Measurements from ENCODE around the gene GLI3.

The GLI3 gene

DNA sequence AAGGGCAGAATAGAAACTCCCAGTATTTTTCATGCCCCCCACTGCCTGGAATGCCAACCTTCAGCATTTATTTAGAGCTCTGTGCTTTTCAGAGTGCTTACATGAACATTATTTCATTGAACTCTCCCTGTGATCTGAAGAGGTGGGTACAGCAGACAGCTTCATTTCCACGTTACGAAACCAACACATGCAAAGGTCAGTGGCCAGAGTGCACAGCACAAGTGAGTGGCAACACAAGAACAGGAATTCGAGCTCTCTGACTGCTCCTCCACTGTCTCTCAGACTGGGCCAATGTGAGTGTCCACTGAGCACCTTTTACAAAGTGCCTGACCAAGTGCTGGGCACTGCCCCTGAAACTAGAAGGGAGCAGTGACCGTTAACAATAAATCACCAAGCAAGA is 162.9 kb downstream of the GLI3 start:
- no peak for DNase-seq

DNA sequence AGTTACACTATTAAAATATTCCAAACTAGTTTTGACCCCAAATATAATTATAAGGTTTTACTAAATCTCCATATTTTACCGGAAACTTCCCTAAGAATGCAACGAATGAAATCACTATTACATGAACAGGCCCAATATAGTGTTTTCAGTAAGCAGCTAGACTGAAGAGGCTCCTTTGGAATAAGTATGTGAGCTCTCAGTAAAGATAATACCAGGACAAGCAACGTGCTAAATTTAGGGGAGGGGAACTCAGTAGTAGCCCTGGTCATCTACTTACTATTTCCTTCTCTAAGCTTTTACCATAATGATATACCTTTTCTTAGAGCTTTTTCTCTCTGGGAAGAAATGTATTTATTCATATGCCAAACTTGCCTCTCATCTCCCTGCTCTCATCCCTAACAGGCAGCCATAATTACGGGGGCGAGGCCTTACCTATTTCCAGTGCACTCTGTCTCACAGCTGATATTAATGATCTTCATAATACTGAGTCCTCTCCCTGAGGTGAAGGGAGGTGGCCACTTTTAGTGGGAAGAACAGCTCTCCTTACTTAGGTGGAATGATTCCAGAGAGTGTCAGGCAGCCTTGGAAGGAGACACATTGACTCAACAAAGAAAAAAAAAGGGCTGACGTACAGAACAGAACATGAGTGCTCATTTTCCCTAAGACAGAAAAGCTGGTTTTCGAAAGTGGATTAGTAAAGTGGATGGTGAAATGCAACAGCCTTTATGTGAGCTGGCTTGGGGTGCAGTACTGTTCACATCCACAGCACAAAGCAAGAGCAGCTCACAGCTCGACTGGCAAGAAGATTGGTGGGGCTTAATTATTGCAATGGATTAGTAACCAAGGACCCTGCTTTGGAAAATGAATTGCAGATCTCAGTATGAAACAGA is 165.4 kb downstream of the GLI3 start:
- DNase-seq: no peak

DNA sequence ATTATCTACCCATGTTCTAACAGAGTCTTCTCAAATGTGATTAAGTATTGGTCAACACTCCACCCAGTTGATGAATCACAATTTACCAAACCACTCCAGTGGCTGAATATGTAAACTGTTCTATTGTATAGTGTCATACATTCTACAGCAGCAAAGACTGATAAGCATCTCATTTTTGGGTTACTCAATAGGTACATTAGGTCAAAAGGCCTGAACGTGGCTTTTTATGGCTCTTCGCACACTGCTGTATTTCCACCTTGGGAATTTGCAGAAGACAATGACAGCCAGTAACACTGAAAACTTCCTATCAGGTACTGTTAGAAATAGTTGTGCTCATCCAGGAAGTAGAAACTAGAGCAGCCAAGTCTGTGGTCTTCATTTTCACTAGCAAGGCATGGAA is 166.9 kb downstream of the GLI3 start:
- no peak for DNase-seq

DNA sequence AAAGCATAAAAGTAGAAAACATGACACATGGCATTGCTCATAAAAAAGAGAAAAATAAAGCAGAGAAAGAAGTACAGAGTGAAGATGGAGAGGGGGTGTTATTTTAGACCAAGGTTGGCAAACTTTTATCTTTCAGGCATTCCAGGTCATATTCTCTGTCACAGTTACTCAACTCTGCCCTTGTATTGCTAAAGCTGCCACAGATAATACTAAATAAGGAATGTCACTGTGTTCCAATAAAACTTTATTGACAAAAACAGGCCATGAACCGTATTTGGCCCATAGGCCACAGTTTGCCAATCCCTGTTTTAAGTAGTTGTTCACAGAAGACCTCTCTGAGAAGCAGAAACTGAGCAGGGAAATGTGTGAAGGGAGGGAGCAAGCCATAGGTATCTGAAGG is 167.4 kb downstream of the GLI3 start:
- no peak for DNase-seq

DNA sequence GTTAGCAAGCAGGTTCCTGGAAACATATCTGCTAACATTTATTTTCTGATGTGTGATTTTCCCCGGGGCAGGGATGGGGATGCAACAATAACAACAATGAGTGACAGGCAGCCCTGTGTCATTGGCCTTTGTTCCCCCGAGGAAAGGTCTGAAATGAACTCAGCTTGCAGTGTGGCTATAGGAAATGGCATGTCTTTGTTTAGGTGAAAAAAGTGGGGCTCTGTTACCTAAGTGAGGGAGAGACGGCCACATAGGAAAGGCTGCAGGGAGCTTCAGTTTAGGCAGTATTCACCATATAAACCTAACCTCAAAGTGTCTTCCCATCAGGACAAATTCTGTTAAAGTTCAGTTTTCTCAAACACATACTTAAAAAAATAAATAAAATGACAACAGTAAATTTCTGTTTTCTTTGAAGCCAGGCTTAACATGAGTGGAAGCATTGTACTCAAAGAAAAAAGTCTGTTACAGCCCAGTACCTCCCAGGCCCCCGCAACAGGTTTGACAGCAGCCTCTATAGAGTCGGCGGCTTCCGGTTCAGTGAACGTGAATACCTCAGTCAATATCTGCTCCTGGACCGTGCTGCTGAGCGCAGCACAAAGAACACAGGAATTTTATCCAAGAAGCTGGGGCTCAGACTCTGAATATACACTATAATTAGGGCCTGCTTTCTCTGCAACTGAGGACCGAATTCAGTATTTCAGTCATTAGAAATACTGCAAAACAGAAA is 168.3 kb downstream of the GLI3 start:
- DNase-seq: no peak

DNA sequence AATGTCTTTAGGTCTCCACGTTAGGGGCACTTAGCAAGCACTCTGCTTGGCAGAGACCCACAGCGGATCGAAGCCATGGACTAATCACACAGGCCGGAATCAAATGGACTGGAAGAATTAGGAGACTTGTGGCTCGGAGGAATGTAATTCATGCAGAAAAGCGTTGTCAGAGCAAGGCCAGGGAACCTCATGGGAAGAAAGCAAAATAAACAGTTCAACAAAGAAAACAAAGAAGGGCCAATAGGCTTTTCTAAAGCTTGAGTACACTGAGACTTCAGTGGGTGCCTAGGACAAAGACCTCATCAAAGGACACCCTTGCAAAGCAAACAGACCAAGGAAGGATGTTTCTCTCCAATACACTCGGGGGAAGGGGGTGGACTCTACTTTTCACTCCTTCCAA is 171.1 kb downstream of the GLI3 start:
- no peak for DNase-seq

DNA sequence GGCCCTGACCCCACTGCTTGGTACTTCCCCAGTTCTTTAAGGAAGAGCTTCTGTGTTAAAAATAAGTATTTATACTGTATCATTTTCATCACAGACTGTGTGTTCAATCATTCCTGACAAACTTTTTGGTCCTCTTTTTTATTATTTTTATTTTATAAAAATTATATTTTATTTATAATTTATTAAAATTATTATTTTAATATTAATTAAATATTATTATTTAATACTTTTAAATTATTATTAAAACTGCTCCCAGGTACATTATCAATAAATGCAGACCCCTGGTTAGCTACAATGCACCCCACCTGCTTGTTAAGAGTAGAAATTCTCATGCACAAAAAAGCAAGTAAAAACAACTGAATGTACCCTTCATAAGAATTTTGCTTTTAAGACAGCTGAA is 172.0 kb downstream of the GLI3 start:
- no peak for DNase-seq

DNA sequence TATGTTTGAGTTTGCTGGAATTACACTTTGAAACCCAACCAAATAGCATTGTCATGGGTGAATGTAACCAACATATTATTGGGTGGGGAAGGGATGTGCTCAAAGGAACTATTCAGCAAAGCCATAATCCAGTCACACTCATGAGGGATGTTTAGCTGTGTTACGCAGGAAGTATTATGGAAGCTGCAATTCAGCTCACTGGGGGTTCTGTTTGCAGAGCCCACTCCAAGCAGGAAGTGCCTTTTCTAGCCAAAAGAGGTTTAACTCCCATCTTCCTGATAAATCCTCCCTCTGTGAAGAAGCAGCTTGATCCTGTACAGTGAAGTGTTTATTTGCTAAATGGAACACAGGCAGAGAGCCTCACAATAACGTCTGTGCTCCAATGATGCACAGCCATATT is 172.5 kb downstream of the GLI3 start:
- DNase-seq: no peak

DNA sequence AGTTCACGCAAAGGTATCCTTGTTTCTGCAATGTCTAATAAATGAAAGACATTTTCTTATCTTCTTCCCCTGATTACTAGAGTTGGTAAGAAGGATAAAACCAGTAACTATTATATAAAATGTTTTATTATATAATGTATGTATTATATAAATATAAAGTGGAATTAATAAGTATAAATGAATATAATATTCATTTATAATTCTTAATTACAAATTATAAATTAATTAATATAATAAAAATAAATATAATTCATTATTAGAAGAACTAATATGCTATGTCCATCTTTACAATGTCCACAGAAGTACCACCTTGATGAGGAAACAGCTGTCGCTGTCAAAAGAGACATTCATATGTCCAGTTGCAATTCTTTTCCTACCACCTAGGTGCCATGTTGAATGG is 177.7 kb downstream of the GLI3 start:
- DNase-seq: no peak

DNA sequence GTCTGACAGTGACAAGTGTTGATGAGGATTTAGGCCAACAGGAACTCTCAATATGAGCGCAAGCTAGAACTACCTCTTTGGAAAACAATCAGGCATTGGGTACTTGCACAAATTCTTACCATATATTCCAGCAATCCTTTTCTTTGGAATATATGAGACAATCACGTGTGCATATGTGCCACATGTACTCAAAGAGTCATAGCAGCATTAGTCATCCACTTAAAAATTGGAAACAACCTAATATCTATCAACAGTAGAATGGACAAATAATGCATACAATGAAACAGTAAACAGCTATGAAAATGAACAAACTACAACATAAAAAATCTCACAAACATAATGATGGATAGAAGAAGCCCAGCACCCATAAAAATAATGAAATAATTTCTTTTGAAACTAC is 179.7 kb downstream of the GLI3 start:
- no peak for DNase-seq

DNA sequence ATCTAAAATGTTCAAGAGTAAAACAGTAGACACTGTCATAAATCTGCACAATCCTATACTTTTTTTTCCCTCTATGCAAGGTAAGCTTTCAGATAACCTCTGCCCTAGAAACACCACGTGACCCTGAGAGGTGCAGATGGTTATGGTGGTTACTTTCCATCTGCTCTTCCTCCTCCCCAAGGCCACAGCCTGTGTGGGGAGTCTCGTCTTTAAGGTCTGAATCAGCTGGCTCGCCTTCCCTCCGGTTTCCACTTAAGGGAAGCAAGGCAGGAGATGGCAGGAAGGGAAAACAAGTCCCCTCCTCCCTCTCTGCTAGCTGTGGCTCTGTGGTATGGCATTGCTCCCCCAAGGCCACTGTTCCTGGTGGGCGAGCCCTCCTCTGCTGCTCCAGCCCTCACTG is 181.8 kb downstream of the GLI3 start:
- no peak for DNase-seq

DNA sequence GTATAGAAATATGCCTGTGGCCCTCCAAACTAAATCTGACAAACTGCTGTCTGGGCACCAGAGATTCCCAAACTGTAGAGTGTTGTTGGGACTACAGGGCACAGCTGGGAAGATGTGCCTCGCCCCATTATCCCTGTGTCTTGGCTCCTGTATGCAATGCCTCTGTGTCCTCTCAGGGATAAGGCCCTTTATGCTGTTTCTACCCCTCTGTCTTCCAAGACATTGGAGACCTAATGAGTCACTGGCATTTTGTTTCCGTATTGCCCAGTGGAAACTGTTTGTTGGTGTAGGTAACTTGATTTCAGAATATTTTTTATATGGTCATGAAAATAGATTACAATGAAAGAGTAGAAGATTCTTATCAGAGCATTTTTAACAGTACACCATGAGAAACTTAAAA is 183.2 kb downstream of the GLI3 start:
- DNase-seq: no peak

DNA sequence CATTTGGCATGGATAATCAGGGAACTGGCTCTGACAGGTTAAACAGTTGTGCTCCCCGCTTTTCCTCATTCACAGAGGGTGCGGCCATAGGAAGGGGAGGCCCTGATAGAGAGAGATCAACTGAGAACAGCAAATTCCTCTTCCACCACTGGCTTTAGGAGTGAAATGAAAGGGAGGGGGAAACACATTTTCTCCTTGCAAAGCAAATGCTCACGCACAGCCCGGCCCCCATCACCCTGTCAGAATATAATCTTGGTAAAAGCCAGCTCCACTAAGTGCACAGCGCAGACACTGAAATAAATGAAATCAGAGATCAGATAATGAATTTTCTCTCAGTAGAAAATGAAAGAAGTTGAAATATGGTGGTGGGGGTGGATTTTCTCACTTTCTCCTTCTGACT is 187.2 kb downstream of the GLI3 start:
- no peak for DNase-seq

DNA sequence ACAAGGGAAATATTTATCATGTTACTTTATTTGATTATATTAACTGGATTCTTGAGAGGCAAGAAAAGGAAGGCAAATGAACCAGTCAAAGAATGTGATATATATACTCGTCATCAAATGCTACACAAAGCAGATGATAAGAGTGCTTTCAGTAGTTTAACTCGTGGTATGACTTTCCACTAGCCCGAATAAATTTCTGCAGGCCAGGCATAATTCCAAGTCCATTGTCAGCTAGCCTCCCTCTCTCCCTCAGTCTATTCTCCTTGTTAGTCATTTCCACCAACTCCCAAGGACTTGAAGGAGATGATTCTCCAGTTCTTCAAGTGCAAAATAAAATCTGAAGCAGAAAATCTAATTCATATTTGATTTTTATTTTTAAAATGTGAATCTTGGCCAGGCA is 190.5 kb downstream of the GLI3 start:
- no peak for DNase-seq

DNA sequence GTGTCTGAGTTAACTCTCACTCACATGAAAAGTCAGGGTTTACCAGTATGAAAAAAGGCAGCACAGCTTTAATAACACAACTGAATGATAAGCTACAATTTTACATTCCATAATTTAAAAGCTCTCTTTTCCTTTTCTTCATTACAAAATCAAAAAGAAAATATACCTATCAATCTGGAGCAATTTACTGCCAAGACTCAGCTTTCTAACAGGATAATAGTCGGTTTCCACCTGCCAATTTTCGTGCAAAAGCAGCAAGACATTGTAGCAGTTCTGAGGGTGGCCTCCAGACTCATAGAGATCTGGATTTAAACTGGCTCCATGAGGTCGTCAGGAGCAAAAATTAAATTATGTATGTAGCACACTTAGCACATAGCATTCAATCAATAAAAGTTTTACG is 191.0 kb downstream of the GLI3 start:
- no peak for DNase-seq

DNA sequence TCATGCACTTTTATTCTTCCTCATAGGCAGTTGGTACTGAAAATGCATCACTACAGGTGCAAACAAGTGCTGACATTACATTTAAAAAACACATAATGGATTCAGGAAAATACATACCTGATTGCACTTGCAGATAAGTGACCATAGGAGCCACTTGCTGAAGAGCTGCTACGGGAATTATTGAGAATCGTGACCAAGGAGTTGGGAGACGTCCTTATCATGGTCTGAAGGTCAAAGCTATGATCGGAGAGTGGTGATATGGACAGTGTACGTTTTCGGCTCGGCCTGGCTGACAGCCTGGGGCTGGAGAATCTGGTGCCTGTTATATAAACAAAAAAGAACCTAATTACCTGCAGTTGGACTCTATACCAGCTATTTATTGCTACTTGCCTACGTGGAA is 197.1 kb downstream of the GLI3 start:
- no peak for DNase-seq

DNA sequence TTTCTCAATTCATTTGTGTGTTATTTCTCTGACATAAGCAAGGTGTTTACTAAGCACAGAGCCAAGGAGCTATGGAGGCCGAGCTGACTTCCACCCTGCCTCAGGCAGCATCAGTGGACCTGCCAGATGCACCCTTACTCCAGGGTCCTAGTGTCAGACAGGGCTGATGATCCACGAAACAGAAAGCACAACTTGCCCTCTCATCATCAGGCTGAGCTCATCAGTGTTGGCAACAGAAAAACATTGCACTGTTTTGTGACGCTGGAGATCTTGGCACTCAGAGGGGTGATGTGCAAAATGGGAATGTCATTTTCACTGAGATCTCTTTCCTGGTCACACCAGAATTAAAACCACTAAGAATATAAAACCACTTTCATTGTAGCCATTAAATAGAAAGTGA is 201.8 kb downstream of the GLI3 start:
- DNase-seq: no peak

DNA sequence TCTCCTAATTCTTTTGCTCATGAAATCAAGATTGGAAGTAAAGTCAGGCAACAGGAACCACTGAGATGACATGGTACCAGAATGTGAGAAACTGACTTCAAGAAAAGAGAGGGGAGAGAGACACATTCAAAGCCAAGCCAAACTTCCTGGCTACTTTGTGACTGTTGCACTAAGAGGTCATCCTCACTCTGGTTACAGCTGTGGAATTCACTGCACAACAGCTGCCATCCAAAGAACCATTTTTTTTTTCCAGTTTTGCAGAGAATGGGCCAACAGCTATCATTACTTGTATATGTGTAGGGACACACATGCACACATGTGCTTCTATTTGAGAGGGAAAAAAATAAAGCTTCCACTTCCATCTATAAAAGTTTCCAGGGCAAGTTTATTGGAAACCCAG is 203.5 kb downstream of the GLI3 start:
- no peak for DNase-seq

DNA sequence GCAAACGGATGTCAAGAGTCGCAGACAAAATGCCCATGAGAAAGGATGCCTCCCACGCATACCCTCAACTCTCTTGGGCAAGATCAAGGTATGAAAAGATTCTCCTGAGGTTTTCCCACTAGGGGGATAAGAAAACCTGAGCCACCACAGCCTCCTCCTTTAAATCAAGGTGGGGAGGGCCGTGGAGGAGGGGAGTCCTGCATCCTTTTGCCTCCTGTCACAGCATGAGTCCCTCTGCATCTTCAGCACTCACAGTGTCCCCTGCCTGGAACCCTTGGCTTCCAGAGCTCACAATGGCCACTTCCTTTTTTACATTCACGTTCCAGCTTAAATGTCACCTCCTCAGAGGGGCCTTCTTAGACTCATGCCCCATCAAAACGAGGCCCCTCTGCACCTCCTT is 207.6 kb downstream of the GLI3 start:
- no peak for DNase-seq

DNA sequence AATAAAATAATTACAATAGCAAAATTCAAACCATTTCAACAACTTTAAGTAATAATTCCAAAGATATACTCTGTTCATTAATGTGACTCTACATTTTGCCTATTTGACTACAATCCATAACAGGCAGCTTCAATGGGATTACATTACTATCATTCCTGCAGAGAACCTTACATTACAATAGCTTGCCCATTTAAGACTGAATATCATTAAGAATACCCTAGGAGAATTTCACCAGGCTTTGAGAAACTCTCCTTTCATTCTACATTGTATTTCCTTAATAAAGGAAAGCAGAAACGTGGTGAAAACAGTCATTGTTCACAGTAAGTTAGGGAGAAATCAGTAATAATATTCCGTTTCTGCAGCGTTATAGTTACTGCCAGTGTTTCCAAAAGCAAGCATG is 209.5 kb downstream of the GLI3 start:
- no peak for DNase-seq

DNA sequence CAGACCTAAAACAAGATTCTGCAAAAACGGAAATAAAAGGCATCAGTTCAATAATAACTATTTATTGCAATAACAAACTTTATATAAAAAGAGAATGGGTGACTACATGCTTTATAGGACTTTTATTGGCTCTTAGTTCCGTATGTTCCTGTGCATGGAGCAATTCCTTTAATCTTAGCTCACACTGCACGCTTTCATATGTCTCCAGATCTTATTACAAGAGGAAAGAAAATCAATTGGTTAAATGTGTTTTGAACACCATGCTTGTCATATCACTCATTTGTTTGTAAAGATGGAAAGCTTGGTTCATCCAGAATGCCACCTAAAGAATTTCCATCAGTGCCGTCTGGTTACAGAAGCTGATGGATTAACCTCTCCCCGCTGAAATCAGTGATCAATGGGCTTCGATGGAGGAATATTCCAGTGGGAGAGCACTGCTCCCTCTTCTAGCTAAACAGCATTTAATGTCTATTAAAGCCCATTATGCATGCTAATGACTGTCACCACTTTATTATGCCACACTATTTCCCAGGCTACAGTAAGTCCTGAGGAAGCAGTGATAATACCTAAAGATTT is 210.3 kb downstream of the GLI3 start:
- DNase-seq: no peak

DNA sequence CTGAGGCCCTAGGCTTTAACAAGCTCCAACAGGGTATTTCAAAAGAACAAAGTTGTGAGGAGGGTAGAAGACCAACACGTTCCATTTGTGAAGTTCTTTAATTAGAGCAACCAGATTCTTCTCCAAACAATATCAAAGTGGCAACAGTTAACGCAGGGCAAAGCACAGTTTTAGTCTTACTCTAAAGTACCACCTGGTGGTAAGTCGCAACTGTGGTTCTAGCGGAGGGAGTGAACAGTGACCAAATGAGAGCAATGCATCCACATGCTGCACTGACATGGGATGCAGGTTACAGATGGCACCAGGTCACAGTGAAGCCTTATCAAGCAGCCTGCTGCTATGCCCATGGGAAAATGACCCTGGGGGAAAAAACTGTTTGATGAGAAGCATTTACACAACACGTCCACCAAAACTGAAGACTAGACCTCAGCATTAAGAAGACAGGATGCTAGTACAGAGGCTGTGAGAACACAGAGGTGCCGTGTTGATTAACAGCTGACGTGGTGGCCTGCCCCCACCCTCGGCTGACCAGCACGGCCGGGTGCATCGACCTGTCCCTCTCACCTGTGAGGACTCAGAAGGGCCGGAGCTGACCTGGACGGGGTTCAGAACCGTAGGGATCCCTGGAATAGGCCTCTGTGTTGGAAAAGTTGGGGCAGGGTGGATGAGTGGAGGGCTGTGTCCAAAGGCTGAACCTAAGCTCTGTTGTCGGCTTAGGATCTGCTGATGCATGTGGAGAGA is 211.2 kb downstream of the GLI3 start:
- no peak for DNase-seq

DNA sequence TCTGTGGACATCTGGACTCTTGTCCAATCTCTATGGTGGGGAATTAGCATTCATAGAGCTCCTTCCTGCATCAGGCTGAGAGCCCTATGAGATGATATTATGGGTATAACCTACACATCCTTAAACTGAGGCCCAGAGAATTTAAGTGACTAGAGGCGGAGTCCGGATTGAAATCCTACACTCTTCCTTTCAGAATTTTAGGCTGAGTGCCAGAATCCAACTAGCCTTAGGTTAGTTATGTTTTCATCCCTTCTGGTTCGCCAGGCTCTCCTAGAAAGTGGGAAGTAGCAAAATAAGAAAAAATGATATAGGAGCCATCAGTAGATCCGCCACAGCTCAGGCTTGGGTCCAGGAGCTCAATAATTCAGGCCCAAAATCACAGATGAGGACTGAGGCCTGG is 212.5 kb downstream of the GLI3 start:
- no peak for DNase-seq
